DMS 273 (cell line): Measurements from ENCODE around the gene PLEKHM1.

Source experiments
- DNase-seq: peaks from one replicate; lab custom pipeline; 2025; ENCODE audit not compliant: unreplicated experiment; lab: John Stamatoyannopoulos, UW

The PLEKHM1 gene

DNA sequence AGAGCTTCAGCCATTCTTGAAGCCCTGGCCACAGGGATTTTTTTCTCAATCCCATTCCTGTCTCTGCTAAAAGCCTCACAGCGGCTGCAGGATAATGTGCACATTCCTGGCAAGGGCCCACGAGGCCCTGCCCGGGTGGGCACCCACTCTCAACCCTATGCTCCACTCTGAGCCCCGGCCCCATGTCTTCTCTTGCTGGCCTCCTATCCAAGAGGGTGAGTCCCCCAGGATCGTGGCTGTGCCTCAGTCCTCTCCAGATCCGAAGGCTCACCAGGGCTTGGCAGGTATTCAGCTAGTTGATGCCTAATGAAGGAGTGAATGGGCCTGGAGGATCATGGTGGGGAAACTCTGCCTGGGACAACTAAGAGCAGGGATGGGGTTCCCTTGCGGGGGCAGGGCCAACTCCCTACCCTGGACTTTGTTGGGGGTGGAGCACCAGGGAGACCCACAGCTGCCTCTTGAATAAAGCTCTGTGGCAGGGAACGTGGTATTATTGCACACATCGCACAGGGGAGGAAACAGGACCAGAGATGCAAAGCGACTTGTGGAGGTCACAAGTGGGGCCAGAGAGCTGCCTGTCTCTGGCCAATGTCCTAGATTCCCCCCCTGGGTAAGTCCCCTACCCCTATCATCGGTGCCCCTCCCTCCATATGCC, 63.2 kb downstream of the PLEKHM1 start:
- no peak for DNase-seq

DNA sequence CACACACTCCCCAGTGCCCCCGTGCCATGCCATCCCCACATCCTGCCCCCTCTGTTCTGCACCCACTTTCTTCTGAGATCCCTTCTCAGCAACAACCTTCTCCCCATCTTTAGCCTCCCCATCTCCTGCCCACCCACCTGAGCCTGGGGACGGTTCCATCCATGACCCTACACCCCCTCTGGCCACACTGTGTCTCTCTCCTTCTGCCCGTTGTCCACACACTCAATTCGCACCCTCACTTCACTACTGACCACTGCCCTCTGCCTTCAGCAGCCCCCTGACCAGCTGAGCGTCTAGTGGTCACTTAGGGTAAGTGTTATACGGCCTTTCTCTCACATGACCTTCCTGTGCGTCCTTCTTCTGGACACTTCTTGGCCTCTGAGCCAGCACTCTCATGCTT, 64.0 kb downstream of the PLEKHM1 start:
- DNase-seq = no peak

DNA sequence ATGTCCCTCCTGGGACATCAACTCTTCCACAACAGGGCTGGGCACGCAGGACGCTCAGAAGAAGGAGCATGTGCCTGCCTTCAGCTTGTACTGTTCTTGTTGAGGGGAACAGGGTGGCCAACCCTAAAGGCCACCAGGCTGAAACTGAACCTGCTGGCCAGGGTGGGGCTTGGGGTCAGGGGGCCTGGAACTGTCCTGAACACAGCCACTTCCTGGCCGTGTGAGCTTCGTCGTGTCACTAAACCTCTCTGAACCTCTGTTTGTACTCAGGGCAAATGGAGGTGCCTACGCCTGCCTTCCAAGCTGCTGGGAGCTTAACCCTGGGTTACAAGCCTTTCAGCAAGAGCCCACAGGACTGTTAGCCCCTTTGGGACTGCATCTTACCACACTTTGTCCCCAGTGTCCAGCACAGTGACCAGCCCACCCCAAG, 64.5 kb downstream of the PLEKHM1 start:
- DNase-seq = no peak

DNA sequence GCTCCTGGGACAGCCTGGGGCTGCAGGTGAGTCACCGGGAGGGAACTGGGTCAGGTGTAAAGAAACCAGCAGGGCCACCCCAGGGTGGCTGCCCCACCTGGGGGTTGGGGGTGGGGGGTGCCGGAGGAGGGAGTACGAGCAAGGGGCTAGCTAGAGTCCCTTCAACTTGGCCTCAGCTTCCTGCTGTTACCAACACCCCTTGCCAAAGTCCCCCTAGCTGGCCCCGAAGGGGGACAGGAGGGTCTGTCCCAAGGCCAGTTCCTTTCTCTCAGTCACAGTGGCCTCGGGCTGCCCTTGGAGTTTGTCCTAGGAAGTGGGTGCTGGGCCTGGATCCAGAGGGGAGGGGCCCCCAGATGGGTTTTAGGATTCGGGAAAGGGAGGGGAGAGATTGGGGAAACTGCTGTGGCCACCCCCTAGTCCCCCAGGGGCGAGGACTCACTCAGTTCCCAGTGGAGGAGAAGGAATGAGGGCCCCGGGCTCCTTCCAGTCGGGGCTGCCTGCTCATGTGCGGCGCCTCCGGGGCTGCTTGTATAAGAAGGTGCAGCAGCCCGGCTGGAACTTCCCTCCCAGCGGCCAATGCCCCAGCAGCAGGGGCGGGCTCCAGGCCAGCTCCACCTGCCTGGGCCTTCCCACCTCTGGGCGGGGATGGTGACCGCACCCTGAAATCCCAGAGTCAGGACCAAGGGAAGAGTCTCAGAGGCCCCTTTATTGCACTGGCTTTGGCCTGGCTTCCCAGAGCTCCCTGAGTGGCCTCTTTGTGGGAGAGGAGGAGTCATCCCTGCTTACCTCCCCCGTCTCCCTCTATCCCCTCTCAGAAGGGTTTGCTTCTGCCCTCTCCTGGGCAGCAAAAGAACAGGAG, 65.2 kb downstream of the PLEKHM1 start:
- peak; percentile 88 for DNase-seq

DNA sequence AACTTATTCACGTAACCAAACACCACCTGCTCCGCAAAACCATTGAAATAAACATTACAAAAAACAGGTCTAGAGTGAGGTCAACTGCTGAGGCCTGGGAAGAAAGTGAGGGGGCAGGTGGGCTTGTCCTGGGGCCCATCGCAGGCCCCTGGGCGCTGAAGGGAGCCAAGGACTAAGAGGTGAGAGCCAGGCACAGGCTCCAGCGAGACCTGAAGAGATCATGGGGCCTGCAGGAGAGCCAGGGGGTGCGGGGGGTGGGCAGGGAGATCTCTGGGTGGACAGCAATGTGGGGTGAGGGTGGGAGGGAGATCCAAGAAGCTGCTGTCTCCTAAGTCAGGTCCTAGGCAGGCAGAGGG, 65.8 kb downstream of the PLEKHM1 start:
- no peak for DNase-seq

DNA sequence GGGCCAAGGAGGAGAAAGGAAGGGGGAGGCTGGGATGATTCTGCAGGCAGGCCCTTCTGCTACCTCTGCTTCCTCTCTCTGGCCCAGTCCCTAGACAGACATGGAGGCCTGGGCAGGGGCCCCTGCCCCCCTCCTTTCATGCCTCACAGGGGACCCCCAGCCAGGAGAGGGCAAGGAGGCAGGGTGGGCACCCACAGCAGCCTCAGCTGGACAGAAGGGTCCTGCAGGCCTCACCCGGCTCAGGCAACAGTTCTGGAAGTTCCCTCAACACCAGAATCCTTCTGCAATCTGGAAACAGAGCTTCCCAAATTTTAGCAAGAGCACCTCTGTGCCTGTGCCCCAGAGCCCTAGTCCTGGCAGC, 66.6 kb downstream of the PLEKHM1 start:
- no peak for DNase-seq

DNA sequence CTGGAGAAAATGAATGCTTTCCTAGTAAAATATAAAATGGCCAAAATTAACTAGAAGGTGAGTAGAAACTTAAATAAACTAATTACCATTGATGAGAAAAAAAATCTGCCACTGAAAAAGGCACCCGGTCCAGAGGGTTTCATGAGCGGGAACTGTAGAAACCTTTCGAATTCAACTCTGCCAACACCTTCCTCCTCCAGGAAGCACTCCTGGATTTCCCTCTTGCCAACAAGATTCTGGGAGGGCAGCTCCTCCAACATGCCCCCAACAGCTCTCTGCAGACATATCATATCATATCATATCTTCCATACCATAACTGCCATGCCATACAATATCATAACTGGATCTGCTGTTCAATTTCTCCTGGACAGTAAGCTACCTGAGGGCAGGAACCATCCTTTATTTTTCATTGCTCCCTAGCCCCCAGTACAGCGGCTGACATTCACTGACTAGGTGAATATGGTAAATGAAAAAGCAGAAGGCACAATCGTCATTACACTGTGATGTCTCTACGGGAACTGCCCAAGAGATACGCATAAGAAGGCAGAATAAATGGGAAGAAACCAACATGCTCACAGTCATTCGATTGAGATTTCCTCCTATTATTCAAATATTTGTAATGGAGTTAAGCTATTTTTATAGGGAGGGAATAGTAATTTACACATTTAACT, 67.1 kb downstream of the PLEKHM1 start:
- DNase-seq = no peak

DNA sequence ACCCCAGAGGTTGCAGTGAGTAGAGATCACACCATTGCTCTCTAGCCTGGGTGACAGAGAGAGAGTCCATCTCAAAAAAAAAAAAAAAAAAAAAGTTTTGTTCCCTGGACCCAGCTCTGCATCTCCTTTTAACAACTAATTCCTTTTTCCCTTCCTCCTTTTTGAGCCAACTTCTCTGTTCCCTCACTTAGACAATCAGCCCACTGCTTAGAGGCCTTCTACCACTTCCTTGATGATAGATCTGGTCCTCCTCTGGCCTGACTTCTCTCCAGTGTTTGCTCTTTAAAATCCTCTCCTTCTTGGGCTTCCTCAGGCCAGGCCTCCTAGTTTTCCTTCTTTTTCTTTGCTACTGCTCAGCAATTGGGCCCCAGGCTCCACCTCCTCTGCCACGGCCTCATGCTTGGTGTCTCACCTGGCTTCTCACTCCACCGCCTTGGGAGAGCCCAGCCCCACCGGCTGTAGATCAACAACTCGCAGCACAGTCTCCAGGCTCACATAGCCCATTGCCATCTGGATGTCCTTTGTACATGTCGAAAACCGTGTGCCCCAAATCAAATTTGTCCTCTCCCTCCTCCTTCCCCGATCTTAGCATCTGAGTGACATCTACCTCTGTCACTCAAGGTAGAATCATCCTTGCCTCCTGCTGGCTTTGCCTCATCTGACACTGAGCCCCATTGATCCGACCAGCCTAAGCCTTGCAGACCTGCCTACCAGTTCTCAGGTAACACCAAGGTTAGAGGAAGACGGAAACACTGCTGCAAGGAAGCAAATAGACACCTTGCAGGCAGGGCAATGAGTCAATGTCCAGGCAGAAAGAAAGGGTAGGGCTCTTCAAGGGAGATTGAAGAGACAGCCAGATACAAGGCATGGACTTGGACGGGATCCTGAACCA, 75.3 kb downstream of the PLEKHM1 start:
- no peak for DNase-seq

DNA sequence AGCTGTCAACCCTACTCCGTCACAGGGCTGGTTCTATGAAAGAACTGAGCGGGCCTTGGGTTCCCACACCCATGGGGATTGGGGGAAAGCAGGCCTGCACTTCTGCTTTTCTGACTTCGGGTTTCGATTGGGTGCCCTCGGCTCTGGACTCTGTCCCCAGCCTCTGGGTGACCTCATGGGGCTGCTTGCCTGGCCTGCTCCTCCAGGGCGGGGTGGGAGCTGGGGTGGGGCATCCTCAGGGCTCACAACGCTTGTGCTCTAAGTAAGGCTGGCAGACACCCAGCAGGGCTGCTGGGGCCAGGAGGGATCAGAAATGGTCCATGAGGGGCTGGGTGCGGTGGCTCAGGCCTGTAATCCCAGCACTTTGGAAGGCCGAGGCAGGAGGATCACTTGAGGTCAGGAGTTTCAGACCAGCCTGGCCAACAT, 77.0 kb downstream of the PLEKHM1 start:
- DNase-seq = no peak

DNA sequence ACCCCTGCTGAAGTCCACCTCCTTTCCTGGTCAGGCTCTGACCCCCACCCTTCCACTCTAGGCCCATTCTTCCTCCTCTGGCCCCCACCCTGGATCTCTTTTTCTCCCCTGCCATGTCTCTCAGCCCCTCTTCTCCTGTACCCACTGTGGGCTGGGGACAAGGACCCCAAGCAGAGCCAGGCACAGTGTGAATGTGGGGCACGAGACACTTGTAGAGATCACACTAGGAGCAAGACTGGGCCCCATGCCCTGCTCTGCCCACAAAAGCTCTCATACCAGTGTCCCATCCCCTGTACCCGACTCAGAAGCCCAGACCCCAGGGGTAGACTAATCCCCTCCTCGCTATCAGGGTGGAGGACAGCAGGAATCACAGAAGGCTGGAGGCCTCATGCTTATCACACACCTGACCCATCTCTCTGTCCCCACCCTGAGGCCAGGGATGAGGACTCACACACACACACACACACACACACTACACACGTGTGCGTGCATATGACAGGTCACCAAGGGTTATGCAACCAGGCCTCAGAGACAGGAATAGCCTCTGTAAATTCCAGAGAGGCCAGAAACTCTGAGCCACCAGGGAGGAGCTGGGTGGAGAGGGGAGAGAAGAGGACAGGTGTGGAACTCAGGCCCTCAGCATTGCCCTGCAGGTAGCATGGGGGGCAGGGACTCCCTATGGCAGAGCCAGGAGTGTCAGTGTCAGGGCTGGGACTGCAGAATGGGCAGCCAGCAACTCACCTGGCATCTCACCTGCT, 79.0 kb downstream of the PLEKHM1 start:
- no peak for DNase-seq

DNA sequence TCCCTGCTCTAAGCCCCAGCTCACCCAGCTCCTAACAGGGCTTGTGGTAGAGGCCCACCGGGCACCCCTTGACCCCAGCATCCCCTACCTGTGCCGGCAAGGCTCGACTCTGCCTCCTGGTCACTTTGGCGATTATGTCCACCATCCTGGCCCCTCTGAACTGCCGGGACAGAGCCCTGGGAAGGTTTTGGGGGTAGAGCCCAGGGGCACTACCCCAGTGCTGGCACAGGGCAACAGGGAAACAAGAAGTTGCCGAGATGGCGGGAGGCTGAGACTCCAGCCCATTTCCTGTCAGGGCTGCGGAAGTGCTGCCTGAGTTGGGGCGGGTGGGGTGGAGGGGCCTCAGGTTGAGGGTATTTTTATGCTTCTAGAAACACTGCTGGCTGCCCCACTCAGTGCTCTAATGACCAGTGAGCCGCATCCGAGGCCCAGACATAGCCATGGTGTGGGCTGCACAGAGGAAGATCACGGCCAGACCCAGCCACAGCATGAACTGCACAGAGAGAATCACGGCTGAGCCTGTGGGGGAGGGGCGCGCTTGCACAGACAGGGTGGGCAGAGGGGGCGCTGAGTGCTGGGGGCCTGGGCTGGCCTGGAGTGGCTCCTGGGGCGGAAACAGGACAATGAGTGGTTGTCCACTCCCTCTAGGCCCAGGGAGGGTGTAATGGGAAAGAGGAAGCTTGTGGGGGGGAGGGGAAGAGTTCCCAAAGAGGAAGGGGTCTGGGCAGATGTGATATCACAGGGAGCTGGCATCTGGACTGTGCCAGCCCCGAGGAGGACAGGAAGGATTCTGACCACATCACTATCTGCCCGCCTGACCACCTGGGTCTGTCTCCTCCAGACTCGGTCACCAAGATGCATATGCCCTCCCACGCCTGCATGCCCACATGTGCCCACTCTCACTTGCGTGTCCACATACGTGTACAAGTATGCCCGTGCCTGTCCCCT, 80.1 kb downstream of the PLEKHM1 start:
- DNase-seq = no peak

DNA sequence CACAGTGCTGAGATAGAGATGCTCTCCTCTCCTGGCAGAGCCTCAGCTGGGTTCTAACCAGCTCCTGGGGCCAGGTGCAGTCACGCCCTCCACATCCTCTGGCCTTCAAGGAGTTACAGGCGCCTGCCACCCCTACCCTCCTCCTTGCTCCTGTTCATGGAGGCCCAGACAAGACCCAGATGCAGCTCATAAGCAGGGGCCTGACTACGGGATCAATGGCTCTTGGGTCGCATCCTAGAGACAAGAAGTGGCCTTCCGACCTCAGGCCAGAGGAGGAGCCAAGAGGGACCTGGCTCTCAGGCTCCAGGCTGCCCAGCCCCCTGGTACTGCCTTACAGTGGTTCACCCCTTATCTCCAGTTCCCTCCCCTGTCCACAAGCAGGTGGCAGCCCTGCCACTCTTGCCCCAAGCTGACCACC, 80.9 kb downstream of the PLEKHM1 start:
- no peak for DNase-seq

DNA sequence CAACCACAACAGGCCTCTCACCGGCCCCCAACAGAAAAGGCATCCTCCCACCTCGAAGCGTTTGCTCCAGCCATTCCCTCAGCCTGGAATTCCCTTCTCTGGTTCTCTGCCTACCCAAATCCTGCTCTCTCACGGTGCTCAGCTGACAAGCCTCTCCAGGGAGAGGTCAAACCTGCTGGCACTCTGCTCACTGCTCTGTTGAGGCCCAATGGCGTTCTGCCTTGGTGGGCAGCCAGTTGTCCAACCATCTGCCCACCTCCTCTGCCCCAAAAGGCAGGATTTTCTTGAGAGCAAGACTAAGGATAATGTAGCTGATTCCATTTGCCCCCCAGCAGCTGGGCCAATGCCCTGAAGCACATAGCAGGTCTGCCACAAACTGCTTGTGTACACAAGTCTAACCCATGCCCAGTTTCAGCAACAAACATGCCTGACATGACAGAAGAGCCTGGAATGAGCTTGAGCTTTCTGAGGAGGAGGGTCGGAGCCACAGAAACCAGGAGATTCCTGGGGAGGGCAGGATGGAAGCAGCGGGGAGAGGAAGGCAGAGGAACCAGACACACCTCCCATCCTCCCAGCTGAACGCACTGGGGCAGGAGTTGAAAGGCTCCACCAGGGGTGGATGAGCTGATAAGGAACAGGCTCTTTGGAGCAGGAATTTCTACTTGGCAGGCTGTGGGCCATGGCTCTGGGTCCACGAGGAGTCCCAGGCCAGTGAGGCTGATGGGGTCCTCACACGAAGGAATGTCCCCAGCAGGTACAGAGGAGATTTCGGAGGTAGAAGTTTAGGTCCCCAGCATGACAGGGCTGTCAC, 81.7 kb downstream of the PLEKHM1 start:
- DNase-seq = peak; percentile 76

DNA sequence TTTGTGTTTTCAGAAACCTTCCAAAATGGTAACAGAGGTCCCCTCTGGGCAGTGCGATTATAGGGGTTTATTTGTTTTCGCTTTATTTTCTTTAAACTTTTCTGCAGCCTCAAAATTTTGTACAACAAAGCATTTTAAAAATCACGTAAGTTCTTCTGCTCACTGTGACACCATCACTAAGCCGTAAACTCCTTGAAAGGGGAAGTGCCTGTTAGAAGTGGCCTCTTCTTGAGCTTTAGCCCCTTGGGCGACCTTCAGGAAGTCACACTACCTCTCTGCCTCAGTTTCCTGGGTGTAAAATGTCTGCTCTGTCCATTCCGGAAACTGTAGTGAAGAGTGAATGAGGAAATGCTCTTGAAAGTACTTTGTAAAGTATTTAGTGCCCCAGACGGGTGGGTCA, 84.4 kb downstream of the PLEKHM1 start:
- DNase-seq = no peak

DNA sequence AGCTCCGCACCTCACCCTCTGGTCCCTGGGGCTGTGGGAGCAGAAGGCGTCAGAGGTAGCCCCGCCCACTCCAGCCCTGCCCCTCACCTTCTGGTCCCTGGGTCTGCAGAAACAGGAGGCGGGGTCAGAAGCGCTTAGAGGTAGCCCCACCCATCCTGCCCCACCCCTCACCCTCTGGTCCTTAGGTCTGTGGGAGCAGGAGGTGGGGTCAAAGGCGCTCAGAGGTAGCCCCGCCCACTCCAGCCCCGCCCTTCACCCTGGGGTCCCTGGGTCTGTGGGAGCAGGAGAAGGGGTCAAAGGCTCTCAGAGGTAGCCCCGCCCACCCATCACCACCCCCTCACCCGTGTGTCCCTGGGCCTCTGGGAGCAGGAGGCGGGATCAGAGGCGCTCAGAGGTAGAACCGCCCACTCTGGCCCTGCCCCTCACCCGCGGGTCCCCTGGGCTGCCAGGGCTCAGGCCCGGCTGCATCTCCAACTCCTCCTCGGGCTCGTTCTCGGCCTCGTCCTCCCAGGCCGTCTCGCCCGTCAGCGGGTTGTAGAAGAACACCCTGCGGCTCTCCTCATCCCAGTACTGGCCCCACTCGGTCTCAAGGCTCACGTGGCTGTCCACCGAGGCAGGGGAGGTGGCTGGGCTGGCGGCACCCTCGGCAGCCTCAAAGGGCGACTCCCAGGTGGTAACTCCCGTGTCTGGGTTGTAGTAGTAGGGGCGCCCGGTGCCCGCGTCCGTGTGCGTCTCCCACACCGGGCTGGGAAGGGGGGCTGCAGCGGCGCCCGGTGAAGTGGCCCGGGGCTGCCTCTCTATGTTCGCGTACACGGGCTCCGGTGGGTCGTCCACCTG, 85.1 kb downstream of the PLEKHM1 start:
- no peak for DNase-seq

DNA sequence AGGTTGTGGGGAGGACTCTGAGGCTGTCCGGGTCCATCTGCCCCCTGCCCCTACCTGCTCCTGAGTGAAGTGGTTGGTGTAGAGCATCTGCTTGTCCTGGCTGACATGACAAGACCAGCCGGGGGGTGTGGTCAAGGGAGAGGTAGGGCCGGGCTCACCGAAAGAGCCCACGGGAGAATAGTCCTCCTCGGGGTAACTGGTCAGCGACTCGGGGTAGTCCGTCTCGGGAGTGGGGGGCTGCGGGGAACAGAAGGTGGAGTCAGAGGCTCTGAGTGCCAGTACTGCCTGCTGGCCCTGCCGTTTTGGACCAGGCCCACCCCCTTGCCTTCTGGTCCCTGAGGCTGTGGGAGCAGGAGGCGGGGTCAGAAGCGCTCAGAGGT, 85.7 kb downstream of the PLEKHM1 start:
- DNase-seq = no peak

DNA sequence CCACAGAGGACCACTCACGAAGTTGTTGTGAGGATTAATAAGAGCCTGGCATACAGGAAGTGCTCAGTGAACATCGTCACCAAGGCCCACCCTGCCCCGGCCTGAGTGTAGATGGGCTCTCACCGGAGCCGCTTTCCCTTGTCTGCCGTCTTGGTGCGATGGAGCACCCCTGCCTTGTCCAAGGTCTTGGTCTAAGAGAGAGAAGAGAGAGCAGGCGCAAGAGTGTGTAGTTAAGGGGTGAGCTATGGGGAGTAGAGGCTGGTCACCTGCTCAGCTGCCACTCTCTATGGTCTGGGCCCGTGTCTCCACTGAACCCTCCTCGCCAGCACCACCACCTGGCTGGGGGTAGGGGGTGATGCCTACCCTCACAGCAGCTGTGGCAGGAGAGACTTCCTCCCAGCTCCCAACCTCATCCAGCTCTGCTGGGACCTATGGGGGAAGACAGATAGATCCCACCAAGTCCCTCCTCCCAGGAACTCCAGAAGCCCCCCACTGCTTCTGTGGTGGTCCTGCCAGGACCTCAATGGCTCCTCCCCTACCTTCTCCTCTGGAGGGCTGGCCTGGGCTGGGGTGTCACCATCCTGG, 86.5 kb downstream of the PLEKHM1 start:
- no peak for DNase-seq
